Activated CD4-positive, alpha-beta T cell treated with anti-CD3 and anti-CD28 coated beads, Interleukin-2, amount 50 U/mL, for 4 hours (primary cell): ENCODE data around the gene AP5M1.
"Not testable (repeated sequence)": the region's sequence is repeated elsewhere in the genome, so short reads cannot be mapped to it uniquely, and the experiment has no call there.

ENCODE experiments used
- DNase-seq, 2 experiments: peaks; one replicate each; pipeline ENCODE4 v3.0.0-alpha.2; 2020

Gene AP5M1

DNA sequence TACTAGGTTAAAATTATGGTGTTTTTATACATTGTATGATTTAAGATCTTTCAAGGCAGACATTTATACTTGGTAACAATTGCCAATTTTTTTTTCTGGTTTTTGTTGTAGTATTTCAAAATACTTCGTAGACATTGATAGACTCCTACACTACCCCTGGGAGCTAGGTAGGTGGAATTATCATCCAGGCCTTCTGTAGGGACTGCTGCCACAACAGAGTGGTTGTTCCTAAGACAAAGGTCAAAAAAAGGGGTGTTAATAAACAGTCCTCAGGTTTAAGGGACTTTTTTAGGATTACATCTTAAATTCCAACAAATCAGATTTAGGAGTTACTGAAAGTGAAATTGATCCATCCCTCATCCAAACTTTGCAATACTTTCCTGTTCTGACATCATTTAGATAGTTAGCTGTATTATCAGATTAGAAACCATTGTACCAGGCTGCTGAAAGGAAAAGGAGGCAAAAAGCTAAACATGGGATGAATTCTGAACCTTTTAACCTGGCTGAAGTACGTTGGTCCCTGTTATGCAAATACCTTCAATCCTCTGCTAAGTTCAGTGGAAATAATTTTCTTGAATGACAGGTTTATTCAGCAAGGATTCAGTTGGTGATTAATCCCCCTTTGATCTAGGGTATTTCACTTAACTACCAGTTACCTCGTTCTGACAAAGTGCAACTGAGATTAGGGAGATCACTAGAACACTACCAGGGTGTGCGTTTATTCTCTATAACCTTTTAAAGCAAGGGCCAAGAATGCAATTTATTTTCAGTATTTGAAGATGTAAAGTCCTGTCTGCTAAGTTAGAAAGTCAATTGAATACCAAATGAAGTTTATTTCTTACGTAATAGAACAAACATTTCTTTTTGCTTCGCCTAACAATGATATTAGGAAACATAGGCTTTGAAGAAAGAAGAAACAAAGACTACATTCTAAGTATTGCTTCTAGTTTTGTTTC, 23.2 kb downstream of the AP5M1 start:
- no peak for DNase-seq

GRCh38 chr14:57293866-57294837, 25.4 kb downstream of the AP5M1 start:
- no peak for DNase-seq

DNA sequence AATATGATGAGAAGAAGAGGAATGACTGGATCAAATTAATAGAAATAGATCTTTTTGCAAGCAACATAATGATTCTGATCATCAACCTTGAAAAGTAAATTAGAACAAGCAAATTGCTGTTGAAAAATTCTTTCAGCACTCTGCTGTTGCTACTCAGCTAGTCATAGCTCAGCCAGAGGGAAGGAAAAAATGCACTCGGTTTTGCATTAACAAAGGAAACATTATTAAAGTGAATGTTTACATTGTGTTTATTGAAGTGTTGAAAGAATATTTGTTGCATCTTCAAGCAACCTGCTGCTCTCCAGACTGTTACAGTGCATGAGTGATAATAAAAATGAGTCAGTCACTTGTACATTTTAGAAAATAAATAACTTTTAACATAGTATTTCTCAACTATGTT, 26.5 kb downstream of the AP5M1 start:
- no peak for DNase-seq

GRCh38 chr14:57297852-57298251, 29.1 kb downstream of the AP5M1 start:
- no peak for DNase-seq

DNA sequence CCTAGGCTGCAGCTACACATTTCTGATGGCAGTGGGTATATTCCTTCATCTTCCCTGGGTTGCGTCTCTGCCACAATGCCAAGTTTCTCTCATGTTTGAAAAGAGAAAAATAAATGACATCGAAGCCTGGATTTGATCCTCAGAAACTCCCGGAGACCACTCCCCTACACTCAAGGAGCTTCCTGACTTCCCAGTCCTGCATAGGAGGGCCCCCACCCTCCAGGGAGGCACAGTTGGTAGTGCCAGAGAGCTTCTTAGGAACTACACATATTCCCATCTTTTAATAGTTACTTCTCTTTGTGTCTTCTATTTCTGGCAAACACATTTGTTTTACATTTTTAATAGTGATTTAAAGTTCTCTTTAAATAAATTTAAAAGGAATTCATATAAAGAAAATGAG, 30.7 kb downstream of the AP5M1 start:
- no peak for DNase-seq

- no peak for DNase-seq
Measured at GRCh38 chr14:57302883-57303282, 34.1 kb downstream of the AP5M1 start.

- no peak for DNase-seq
Measured at GRCh38 chr14:57314396-57315089, 45.8 kb downstream of the AP5M1 start.

DNA sequence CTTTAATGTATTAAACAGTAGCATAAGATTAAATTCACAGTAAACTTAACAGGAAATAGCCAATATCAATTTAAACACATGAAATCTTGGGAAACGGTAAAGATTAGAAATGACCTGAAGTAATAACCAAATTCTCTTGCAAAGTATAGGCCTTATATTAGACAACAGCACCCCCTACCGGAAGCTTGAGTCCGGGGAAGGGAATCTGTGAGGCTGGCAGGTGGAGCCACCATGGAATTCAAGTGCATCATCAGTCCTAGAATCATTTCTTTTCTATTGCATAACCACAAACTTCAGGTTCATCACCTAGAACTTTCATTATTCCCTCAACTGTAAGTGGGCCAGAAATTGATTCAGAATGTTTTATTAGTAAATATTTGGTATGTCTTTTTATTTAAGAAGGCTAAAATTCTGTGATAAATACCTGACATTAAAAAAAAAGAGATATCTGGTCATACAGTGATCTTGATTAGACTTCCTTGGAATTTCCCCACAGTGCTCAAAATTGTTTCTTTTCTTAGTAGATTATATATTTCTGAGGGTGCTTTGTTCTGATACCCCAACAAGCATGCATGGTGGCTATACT, 48.6 kb downstream of the AP5M1 start:
- peak; percentile 63 to 67 for DNase-seq

DNA sequence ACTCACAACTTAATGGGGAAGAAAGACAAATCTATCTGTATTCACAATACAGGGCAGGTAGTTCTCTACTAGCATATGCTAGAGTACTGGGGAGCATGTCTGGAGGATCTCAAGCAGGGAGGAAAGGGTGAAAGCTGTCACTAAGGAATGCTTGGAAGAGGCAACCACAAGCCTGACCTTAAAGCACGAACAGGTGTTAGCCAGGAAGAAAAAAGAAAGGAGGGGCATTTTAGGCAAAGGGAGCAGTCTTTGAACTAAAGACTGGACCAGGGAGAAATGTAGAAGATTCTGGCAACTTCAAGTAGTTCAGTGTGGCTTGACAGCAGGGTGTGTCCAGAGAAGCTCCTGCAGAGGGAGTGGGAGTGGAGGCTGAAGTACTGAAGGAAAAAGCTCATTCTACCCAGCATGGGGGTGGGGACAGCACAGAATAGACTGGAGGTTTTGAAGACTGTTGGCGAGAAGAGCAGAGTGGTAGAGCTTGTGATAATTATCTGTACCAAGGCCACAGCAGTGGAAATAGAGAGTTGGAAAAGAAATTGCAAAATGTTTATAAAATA, 50.9 kb downstream of the AP5M1 start:
- no peak for DNase-seq

DNA sequence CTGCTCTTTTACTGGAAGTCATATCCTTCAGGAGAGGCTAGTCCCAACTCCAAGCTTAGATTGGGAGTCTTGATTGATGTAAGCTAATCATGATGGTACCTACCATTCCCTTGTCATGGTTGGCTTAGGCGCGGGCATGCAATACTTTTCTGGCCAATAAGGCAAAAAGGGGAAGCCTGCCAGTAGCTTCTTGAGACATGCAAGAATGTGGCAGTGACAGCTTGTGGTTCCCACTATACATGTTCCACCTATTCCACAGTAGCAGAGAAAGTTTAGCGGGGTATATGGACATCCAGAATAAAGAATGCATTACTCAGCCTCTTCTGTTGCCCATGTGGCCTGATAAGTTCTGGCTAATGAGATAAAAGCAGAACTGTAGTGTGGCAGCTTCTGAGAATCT, 55.0 kb downstream of the AP5M1 start:
- no peak for DNase-seq

GRCh38 chr14:57326253-57326652, 57.5 kb downstream of the AP5M1 start:
- DNase-seq = no peak

GRCh38 chr14:57329833-57330232, 61.1 kb downstream of the AP5M1 start:
- no peak for DNase-seq

DNA sequence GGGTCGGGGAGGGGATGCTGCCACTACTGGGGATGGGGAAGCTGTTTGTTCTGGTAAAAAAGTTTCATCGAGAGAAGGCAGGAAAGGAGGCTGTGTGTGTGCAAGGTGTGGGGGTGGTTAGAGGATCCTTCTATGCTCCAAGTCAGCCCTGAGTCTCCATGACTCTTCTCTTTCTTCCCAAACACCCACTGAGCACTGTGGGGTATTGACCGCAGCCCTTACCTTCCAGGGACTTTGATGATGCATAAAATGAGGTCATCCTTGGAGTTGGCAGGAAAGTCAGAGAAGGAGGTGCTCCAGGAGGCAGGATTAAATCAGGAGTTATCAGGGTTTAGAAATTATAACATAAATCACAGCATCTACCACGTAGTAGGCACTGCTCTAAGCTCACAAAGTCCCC, 63.7 kb downstream of the AP5M1 start:
- not testable (repeated sequence) for DNase-seq

GRCh38 chr14:57333726-57334125, 65.0 kb downstream of the AP5M1 start:
- DNase-seq = not testable (repeated sequence)

DNA sequence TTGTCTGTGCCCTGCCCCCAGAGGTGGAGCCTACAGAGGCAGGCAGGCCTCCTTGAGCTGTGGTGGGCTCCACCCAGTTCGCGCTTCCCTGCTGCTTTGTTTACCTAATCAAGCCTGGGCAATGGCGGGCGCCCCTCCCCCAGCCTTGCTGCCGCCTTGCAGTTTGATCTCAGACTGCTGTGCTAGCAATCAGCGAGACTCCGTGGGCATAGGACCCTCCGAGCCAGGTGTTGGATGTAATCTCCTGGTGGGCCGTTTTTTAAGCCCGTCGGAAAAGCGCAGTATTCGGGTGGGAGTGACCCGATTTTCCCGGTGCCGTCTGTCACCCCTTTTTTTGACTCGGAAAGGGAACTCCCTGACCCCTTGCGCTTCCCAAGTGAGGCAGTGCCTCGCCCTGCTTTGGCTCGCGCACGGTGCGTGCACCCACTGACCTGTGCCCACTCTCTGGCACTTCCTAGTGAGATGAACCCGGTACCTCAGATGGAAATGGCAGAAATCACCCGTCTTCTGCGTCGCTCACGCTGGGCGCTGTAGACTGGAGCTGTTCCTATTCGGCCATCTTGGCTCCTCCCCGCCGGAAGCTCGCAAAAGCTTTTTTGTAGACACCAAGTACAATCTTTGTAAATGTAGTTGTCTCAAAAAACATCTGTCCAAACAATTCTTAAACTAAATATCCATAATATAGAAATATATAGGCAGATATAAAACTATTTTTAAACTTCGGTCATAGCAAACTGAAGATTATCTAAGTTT, 75.0 kb downstream of the AP5M1 start:
- DNase-seq = not testable (repeated sequence)

DNA sequence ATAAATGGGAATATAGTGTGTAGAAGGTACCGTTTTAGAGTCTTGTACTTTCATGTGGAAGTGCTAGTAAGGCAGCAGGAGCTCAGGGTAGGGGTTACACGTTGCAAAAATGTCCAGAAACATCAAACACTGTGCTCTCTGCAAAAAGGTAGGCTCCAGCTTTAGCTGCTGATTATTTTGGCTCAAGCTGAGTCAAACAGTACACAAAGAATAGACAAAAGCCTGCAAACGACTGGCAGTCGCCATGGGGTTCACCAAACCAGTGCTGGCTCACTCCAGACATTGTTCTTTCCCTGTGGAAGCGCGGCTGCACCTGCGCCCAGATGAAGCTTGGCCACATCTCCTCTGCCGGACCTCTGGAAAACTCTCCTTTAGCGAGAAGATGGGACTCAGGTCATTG, 76.3 kb downstream of the AP5M1 start:
- no peak for DNase-seq

DNA sequence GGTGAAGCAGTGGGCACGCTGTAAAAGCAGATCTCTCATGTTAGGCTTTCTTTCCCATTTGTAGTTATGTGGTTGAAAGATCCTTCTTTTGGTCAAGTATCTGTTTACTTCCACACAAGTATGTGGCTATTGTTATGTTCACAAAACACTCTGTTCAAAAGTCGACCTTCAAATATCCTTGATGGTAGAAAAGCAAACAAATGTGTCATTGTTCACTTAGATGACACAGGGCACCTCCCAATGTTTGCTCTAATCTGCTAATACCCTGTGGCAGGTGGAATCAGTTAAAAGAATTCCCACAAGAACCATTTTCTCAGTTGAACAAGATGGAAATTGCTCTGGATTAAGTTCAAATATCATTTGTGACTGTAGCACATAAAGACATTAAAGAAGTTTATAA, 78.0 kb downstream of the AP5M1 start:
- DNase-seq = no peak
